GM19455 (cell line): Measurements from ENCODE around the gene ARG2.

Experiments
- ATAC-seq: cut with Tn5 transposase; IDR thresholded peaks from one replicate; pipeline ENCODE4 v1.9.1; 2021; ENCODE audit not compliant: unreplicated experiment

Gene ARG2

DNA sequence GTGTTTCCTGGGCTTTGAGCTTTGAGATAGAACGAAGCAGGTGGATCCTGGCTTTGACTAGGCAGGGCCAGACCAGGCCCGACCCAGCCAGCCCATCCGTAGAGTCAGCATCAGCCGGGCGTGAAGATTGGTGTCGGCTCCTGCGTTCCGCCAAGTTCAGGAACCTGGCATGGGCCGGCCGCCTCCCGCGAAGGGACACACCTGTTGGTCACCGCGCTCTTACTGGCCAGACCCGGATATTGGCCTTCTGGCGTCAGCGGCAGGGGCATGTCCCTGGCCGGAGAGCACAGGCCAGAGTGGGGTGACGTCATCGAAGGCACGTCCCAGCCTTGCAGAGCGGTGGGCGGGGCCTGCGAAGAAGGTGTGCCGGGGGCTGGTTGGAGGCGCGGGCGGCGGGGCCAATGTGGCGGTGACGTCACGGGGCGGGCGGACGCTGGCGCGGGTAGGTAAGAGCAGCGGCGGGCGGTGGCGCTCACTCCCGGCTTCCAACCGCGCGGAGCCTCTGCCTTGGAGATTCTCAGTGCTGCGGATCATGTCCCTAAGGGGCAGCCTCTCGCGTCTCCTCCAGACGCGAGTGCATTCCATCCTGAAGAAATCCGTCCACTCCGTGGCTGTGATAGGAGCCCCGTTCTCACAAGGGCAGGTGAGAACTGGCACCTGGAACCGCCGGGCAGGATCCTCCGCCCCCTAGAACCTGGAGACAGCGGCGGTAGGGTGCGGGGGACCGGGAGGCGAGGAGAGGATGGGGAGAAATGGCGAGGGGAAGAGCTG is at the start of gene ARG2:
Gene ARG2, plus strand, starts transcription at position 475 of the 771 bp plus-strand sequence. Its CDS starts 58 bp downstream, at position 533.
- peak; percentile 86 for ATAC-seq

DNA sequence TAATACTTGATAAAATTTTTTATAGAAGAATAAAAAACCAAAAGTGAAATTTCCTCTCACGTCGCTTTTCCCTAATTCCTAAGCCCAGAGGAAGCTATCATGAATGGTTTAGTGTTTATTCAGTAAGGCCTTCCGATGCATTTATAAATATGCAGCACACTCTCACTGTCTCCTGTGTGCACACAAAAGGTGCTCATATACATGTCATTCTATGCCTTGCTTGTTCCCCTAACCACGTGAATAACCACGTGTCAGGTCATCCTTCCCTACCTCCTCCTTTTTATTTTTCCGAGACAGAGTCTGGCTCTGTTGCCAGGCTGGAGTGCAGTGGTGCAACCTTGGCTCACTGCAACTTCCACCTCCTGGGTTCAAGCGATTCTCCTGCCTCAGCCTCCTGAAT is 49.3 kb upstream of the ARG2 start:
- ATAC-seq = no peak

DNA sequence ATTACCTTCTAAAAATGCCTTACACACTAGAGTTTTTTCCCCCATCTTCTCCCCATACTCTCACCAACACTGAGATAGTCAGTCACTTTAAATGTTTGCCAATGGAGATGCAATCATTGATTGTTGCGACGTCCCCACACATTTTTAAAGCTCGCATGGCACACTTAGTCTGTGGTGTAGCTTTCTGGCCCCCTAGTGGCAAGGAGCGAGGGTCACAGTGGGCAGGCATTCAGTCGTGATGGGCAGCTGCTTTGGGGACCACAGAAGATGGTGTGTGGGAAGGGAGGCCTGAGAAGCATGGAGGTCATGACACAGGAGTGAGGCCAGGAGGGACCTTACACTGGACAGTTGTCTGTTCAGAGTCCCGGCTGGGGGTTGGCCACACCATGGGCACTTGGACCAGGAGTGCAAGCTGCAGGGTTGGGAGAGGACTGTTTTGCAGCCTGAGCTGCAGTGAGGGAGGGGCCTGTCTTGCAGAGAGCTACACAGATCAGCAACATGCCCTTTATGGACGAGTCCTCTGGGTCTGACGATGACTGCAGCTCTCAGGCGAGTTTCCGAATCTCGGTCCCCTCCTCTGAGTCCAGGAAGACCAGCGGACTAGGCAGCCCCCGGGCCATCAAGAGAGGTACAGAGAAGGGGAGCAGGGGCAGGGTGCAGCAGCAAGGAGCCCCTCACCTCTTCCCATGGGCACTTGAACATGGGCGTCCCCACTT is 48.3 kb upstream of the ARG2 start:
- no peak for ATAC-seq

- no peak for ATAC-seq
Measured at GRCh38 chr14:67571991-67572323, 47.8 kb upstream of the ARG2 start.

GRCh38 chr14:67572608-67573007 is 47.1 kb upstream of the ARG2 start:
- no peak for ATAC-seq

GRCh38 chr14:67573228-67574010 is 46.3 kb upstream of the ARG2 start:
- no peak for ATAC-seq

DNA sequence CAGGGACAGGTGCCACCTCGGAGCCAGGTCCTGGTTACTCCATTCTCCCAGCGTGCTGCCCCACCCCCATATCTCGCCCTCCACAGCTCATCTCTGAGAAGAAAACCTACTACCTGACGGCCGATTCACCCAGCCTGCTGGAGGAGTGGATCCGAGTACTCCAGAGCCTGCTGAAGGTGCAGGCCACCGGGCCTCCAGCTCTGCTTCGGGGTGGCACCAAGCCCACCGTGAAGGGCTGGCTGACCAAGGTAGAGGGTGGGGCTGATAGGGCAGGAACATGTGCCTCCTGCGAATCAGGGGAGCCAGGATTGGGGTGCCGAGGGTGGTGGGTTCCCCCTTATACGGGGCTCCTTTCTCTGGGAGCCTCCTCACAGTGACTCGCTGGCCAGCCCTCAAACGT is 45.6 kb upstream of the ARG2 start:
- no peak for ATAC-seq

DNA sequence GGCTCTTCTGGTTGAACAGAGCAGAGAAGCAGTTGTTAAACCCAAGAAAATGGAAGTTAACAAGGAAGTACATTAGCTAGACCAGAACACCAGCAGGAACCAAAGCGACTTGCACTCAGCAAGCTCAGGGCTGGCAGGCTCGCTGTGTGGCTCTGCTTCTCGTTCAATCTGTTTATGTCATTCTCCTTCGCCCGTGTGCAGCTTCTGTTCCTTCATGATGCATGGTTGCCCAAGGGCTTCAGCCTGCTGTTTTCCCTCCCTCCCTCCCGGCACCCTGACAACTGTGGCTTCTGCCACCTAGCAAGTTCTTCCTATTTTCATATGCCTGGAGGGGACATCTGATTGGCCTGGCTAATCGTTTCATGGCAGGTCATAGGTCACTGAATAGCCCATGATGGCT is 44.9 kb upstream of the ARG2 start:
- ATAC-seq = no peak

- ATAC-seq = no peak
Measured at GRCh38 chr14:67575684-67576083, 44.0 kb upstream of the ARG2 start.

DNA sequence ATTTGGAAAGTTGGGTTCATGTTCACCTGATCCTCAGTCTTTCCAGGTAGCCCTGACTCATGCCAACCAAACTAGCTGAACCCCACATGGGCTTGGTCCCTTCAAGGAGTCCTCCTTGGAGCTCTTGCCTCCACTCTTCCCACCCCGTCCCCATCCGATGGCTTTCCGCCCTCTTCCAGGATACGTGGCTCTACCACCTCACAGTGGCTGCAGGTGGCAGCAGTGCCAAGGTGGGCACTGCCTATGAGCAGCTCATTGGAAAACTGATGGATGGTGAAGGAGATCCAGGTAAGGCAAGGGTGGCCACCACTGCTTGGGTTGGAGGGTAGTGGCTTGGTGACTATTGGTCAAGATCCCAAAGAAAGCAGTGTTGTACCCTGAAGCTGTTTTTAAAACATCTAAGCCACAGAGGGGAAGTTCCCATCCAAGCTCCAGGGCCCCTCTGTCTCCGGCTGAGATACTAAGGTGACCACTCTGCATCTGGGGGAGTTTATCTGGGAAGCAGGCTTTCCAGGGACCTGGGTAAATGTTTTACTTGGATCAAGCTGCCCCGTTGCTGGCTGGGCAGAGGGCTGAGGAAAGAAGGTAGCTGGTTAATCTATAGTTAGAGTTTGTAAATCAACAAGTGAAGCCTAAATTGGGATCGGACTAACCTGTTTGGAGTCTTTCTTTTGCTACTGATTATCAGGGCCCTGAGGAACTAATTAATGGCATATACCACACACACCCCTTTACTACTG is 43.3 kb upstream of the ARG2 start:
- no peak for ATAC-seq

- no peak for ATAC-seq
Measured at GRCh38 chr14:67577181-67577808, 42.4 kb upstream of the ARG2 start.

GRCh38 chr14:67577909-67578749 is 41.6 kb upstream of the ARG2 start:
- no peak for ATAC-seq

DNA sequence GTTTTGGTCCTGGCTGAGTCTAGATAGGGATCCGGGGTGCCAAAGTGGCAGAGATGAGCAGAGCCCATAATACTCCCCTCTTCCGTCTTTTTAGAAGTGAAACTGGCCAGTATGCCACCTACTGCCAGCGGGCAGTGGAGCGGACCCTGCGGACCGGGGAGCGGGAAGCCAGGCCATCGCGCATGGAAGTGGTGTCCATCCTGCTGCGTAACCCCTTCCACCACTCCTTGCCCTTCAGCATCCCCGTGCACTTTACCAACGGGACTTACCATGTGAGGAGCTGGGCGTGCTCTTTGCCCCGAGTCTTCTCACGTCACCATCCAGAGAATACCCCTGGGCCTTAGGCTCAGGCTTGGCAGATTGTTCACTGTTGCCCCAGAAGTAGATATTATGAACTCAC is 40.7 kb upstream of the ARG2 start:
- no peak for ATAC-seq

- no peak for ATAC-seq
Measured at GRCh38 chr14:67579636-67580035, 40.1 kb upstream of the ARG2 start.

GRCh38 chr14:67580336-67581171 is 39.2 kb upstream of the ARG2 start:
- ATAC-seq = no peak

GRCh38 chr14:67581643-67582042 is 38.1 kb upstream of the ARG2 start:
- ATAC-seq = no peak

- ATAC-seq = no peak
Measured at GRCh38 chr14:67582061-67582460, 37.7 kb upstream of the ARG2 start.

DNA sequence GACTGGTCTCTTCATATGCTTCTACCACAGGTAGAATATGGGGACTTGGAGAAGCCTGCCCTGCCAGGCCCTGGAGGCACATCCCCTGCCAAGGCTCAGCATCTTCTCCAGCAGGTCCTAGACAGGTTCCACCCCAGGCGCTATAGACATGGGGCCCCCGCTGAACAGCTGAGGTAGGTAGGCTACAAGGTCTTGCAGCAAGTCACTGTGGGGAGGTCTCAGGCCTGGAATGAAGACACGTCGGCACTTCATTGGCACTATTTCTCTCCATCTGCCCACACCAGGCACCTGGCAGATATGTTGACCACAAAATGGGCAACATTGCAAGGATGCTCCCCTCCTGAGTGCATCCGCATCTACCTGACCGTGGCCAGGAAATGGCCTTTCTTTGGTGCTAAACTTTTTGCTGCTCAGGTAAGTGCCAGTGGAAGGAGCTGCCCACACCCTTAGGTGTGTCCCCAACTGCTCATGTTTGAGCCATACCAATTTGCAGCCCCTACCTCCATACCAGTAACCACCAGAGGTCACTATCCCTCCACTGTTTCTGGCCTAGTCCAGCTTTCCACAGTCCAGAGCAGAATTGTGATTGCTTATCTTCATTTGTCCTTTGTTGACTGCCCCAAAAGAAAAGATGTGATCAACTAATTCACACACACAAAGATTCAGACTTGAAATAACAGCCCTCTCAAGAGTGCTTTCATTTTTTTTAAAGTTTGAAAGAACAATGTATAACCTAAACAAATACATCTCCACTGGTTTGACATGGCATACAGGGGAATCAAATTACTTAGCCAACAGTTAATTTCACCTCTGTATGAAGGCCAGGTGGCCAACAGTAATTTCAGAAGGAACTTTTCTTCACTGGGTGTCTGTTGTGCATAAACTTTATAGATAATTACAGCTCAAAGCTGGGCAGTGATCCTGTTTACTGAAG is 35.7 kb upstream of the ARG2 start:
- ATAC-seq = no peak
